Measurements from ENCODE around the gene RXRA.

DNA sequence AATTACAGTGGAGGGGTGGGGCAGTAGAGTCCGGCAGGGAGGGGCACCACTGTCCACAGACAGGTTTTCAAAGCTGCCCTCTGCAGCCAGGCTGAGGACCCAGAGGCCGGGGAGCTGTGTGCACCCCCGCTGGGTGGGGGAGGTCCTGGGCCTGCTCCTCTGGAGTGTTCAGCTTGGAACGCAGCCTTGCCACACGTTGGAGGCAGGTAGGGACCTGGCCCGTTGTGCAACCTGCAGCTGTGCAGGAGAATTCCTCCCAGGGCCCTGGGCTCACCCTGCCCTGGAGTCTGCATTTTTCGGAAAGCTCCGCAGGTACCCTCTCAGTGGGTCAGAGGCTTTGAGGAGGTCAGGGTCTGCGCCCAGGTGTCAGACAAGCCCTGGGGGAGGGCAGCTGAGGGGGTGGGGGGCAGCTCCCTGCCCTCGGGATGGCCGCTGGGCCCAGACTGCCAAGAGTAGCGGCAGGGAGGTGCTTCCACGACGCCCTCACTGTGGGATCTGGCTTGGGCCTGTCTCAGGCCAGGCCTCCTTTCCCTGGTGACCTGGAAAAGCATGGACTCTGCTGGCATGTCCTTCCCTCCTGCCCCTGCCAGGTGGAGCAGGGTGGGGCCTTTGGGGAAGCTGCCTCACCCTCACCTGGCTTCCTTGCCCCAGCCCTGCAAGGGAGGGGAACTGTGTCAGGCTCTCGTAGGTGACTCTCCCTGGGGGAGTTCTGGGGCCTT is 29.5 kb downstream of the RXRA start:
- TF ChIP-seq, protein P1, sequence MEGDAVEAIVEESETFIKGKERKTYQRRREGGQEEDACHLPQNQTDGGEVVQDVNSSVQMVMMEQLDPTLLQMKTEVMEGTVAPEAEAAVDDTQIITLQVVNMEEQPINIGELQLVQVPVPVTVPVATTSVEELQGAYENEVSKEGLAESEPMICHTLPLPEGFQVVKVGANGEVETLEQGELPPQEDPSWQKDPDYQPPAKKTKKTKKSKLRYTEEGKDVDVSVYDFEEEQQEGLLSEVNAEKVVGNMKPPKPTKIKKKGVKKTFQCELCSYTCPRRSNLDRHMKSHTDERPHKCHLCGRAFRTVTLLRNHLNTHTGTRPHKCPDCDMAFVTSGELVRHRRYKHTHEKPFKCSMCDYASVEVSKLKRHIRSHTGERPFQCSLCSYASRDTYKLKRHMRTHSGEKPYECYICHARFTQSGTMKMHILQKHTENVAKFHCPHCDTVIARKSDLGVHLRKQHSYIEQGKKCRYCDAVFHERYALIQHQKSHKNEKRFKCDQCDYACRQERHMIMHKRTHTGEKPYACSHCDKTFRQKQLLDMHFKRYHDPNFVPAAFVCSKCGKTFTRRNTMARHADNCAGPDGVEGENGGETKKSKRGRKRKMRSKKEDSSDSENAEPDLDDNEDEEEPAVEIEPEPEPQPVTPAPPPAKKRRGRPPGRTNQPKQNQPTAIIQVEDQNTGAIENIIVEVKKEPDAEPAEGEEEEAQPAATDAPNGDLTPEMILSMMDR (IDR thresholded peaks at IDR 0.05), result no peak
- TF ChIP-seq EZH2 (IDR thresholded peaks at IDR 0.05; ENCODE audit: borderline replicate concordance, insufficient read depth, low read depth, low read length, poor library complexity, severe bottlenecking), result no peak
